Measurements from ENCODE around the gene IHH. TPM values are rescaled to one million over a fixed set of nuclear protein-coding genes. Genes with fewer than 3 reads are reported as not detected.

The IHH gene
- total RNA-seq, 1 donor from 2014 or later, result not detected

- no peaks in the 10 kb centered on the region for H3K36me3 ChIP-seq (ENCODE audit: control insufficient read depth, insufficient read depth, low read length)
- no peaks in the 10 kb centered on the region for H3K27me3 ChIP-seq (ENCODE audit: control insufficient read depth, insufficient read depth, low read length)
- H3K4me3 ChIP-seq (ENCODE audit: low read depth, low read length), result no peak overlapping the region
- no peak for DNase-seq (ENCODE audit: low read depth)
- no peak for TF ChIP-seq CTCF (IDR thresholded peaks at IDR 0.05; ENCODE audit: insufficient read depth, low read length, poor library complexity, severe bottlenecking)
These were observed 20.4 kb upstream of the IHH start for GRCh38 chr2:219081096-219081495.

GRCh38 chr2:219079417-219079816 is 18.7 kb upstream of the IHH start:
- no peak for TF ChIP-seq CTCF (IDR thresholded peaks at IDR 0.05; ENCODE audit: insufficient read depth, low read length, poor library complexity, severe bottlenecking)
- Histone ChIP-seq H3K36me3 (ENCODE audit: control insufficient read depth, insufficient read depth, low read length) (no peaks in the 10 kb centered on the region), H3K27me3 (ENCODE audit: control insufficient read depth, insufficient read depth, low read length) (no peaks in the 10 kb centered on the region), H3K4me3 (ENCODE audit: low read depth, low read length) (no peak overlapping the region)
- DNase-seq (ENCODE audit: low read depth), result no peak

DNA sequence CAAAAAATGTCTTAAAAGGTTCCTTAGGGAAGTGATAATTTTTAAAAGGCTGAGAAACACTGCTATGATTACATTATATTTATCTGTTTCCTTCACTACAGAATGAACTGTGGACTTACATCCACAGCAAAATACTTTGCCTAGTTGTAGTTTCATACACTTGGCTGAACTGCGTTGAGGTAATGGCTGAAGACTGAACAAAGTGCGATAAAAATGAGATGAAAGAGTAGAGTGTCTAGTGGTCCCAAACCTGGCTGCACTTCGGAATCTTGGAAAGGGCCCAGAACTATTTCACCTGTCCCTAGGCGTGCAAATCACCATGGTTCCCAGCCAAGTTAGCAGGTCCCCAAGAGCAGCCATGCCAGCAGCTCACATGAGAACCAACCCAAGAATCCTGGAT is 18.2 kb upstream of the IHH start:
- H3K4me3 ChIP-seq (ENCODE audit: low read depth, low read length), result no peak overlapping the region
- H3K36me3 ChIP-seq (ENCODE audit: control insufficient read depth, insufficient read depth, low read length), result no peaks in the 10 kb centered on the region
- no peak for TF ChIP-seq CTCF (IDR thresholded peaks at IDR 0.05; ENCODE audit: insufficient read depth, low read length, poor library complexity, severe bottlenecking)
- DNase-seq (ENCODE audit: low read depth), result no peak
- no peaks in the 10 kb centered on the region for H3K27me3 ChIP-seq (ENCODE audit: control insufficient read depth, insufficient read depth, low read length)

- H3K36me3 ChIP-seq (ENCODE audit: control insufficient read depth, insufficient read depth, low read length), result no peaks in the 10 kb centered on the region
- DNase-seq (ENCODE audit: low read depth), result no peak
- H3K27me3 ChIP-seq (ENCODE audit: control insufficient read depth, insufficient read depth, low read length), result no peaks in the 10 kb centered on the region
- no peak for TF ChIP-seq CTCF (IDR thresholded peaks at IDR 0.05; ENCODE audit: insufficient read depth, low read length, poor library complexity, severe bottlenecking)
- no peak overlapping the region for H3K4me3 ChIP-seq (ENCODE audit: low read depth, low read length)
These were observed 17.4 kb upstream of the IHH start for GRCh38 chr2:219078126-219078525.

- no peaks in the 10 kb centered on the region for H3K36me3 ChIP-seq (ENCODE audit: control insufficient read depth, insufficient read depth, low read length)
- no peak for TF ChIP-seq CTCF (IDR thresholded peaks at IDR 0.05; ENCODE audit: insufficient read depth, low read length, poor library complexity, severe bottlenecking)
- H3K27me3 ChIP-seq (ENCODE audit: control insufficient read depth, insufficient read depth, low read length), result no peaks in the 10 kb centered on the region
- H3K4me3 ChIP-seq (ENCODE audit: low read depth, low read length), result no peak overlapping the region
- no peak for DNase-seq (ENCODE audit: low read depth)
These were observed 15.5 kb upstream of the IHH start for GRCh38 chr2:219076253-219076652.

GRCh38 chr2:219073413-219074129 is 12.8 kb upstream of the IHH start:
- H3K36me3 ChIP-seq (ENCODE audit: control insufficient read depth, insufficient read depth, low read length), result no peaks in the 10 kb centered on the region
- TF ChIP-seq CTCF (IDR thresholded peaks at IDR 0.05; ENCODE audit: insufficient read depth, low read length, poor library complexity, severe bottlenecking), result peak; percentile 63
- H3K4me3 ChIP-seq (ENCODE audit: low read depth, low read length), result no peak overlapping the region
- peak; percentile 26 for DNase-seq (ENCODE audit: low read depth)
- no peaks in the 10 kb centered on the region for H3K27me3 ChIP-seq (ENCODE audit: control insufficient read depth, insufficient read depth, low read length)
